Liver (tissue), 3 donors: Measurements from ENCODE around the gene PARD6G.

Experiments
- EGR1 ChIP-seq, 2 donors: IDR thresholded peaks; 2 replicates each; pipeline ENCODE4 v1.6.1; 2016 to 2018; ENCODE audit warnings: antibody characterized with exemption in 2 of 2, low read depth in 2 of 2
- FOXA1 ChIP-seq: IDR thresholded peaks from 2 replicates; pipeline ENCODE4 v1.6.1; 2016; ENCODE audit warnings: antibody characterized with exemption
- GABPA ChIP-seq, 2 donors: IDR thresholded peaks in 1 of 2; conservative IDR thresholded peaks in 1 of 2; 2 replicates each; pipeline ENCODE4 v1.6.1; 2016; ENCODE audit warnings: antibody characterized with exemption in 2 of 2, mild to moderate bottlenecking in 1 of 2, moderate library complexity in 1 of 2
- HNF4G ChIP-seq: IDR thresholded peaks from 2 replicates; pipeline ENCODE4 v1.6.1; 2016; ENCODE audit warnings: antibody characterized with exemption
- NR2F2 ChIP-seq: IDR thresholded peaks from 2 replicates; pipeline ENCODE4 v1.6.1; 2016; ENCODE audit warnings: antibody characterized with exemption
- RAD21 ChIP-seq, 2 donors: IDR thresholded peaks; 2 replicates each; pipeline ENCODE4 v1.6.1; 2016; ENCODE audit warnings: antibody characterized with exemption in 2 of 2, mild to moderate bottlenecking in 2 of 2
- SP1 ChIP-seq: IDR thresholded peaks from 2 replicates; pipeline ENCODE4 v1.6.1; 2018; ENCODE audit warnings: antibody characterized with exemption, mild to moderate bottlenecking
- TAF1 ChIP-seq: conservative IDR thresholded peaks from 2 replicates; pipeline ENCODE4 v1.6.1; 2016; ENCODE audit warnings: antibody characterized with exemption, mild to moderate bottlenecking
- YY1 ChIP-seq: IDR thresholded peaks from 2 replicates; pipeline ENCODE4 v1.6.1; 2016; ENCODE audit warnings: antibody characterized with exemption, mild to moderate bottlenecking
- TF ChIP-seq, protein P1 (sequence below): fragments of 150-350 bp; IDR thresholded peaks from 2 replicates; pipeline ENCODE4 v1.5.1; 2017; ENCODE audit warnings: improper control_type of control experiment, low read depth, low read length; ENCODE audit not compliant: missing input control
- TF ChIP-seq, protein P2 (sequence below): IDR thresholded peaks from 2 replicates; pipeline ENCODE4 v1.6.1; 2016; ENCODE audit warnings: antibody characterized with exemption
- TF ChIP-seq, protein P3 (sequence below): IDR thresholded peaks from 2 replicates; pipeline ENCODE4 v1.6.1; 2016; ENCODE audit warnings: antibody characterized with exemption, mild to moderate bottlenecking
- TF ChIP-seq, protein P4 (sequence below): IDR thresholded peaks from 2 replicates; pipeline ENCODE4 v1.6.1; 2016; ENCODE audit warnings: antibody characterized with exemption
- TF ChIP-seq, protein P5 (sequence below): IDR thresholded peaks from 2 replicates; pipeline ENCODE4 v1.6.1; 2016; ENCODE audit warnings: antibody characterized with exemption
- donor health status: healthy.
- donor health status: healthy.

DNA sequence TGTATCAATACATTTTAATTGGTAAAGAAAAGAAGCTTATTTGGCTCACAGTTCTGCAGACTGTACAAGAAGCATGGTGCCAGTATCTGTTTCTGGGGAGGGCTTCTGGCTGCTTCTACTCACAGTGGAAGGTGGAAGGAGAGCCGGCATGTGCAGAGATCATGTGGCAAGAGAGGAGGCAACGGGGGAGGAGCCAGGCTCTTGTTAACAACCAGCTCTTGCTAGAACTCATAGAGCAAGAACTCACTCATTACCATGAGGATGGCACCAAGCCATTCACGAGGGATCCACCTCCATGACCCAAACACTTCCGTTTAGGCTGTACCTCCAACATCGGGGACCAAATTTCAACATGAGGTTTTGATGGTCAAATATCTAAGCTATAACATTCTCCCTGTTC is 7.5 kb downstream of the PARD6G start:
- TF ChIP-seq, protein P1, sequence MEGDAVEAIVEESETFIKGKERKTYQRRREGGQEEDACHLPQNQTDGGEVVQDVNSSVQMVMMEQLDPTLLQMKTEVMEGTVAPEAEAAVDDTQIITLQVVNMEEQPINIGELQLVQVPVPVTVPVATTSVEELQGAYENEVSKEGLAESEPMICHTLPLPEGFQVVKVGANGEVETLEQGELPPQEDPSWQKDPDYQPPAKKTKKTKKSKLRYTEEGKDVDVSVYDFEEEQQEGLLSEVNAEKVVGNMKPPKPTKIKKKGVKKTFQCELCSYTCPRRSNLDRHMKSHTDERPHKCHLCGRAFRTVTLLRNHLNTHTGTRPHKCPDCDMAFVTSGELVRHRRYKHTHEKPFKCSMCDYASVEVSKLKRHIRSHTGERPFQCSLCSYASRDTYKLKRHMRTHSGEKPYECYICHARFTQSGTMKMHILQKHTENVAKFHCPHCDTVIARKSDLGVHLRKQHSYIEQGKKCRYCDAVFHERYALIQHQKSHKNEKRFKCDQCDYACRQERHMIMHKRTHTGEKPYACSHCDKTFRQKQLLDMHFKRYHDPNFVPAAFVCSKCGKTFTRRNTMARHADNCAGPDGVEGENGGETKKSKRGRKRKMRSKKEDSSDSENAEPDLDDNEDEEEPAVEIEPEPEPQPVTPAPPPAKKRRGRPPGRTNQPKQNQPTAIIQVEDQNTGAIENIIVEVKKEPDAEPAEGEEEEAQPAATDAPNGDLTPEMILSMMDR: no peak
- TF ChIP-seq EGR1 (IDR thresholded peaks at IDR 0.05; ENCODE audit: low read depth in 2 of 2): no peak
- no peak for TF ChIP-seq SP1
- TF ChIP-seq RAD21 (IDR thresholded peaks at IDR 0.05): no peak
- TF ChIP-seq, protein P2, sequence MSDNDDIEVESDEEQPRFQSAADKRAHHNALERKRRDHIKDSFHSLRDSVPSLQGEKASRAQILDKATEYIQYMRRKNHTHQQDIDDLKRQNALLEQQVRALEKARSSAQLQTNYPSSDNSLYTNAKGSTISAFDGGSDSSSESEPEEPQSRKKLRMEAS: no peak
- TF ChIP-seq, protein P3, sequence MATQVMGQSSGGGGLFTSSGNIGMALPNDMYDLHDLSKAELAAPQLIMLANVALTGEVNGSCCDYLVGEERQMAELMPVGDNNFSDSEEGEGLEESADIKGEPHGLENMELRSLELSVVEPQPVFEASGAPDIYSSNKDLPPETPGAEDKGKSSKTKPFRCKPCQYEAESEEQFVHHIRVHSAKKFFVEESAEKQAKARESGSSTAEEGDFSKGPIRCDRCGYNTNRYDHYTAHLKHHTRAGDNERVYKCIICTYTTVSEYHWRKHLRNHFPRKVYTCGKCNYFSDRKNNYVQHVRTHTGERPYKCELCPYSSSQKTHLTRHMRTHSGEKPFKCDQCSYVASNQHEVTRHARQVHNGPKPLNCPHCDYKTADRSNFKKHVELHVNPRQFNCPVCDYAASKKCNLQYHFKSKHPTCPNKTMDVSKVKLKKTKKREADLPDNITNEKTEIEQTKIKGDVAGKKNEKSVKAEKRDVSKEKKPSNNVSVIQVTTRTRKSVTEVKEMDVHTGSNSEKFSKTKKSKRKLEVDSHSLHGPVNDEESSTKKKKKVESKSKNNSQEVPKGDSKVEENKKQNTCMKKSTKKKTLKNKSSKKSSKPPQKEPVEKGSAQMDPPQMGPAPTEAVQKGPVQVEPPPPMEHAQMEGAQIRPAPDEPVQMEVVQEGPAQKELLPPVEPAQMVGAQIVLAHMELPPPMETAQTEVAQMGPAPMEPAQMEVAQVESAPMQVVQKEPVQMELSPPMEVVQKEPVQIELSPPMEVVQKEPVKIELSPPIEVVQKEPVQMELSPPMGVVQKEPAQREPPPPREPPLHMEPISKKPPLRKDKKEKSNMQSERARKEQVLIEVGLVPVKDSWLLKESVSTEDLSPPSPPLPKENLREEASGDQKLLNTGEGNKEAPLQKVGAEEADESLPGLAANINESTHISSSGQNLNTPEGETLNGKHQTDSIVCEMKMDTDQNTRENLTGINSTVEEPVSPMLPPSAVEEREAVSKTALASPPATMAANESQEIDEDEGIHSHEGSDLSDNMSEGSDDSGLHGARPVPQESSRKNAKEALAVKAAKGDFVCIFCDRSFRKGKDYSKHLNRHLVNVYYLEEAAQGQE: no peak
- TF ChIP-seq HNF4G: no peak
- TF ChIP-seq NR2F2: no peak
- no peak for TF ChIP-seq FOXA1
- no peak for TF ChIP-seq YY1
- no peak for TF ChIP-seq TAF1
- TF ChIP-seq GABPA (IDR thresholded peaks at IDR 0.05 in 1 of 2, conservative IDR thresholded peaks at IDR 0.05 in 1 of 2): no peak
- TF ChIP-seq, protein P4, sequence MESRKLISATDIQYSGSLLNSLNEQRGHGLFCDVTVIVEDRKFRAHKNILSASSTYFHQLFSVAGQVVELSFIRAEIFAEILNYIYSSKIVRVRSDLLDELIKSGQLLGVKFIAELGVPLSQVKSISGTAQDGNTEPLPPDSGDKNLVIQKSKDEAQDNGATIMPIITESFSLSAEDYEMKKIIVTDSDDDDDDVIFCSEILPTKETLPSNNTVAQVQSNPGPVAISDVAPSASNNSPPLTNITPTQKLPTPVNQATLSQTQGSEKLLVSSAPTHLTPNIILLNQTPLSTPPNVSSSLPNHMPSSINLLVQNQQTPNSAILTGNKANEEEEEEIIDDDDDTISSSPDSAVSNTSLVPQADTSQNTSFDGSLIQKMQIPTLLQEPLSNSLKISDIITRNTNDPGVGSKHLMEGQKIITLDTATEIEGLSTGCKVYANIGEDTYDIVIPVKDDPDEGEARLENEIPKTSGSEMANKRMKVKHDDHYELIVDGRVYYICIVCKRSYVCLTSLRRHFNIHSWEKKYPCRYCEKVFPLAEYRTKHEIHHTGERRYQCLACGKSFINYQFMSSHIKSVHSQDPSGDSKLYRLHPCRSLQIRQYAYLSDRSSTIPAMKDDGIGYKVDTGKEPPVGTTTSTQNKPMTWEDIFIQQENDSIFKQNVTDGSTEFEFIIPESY: no peak
- TF ChIP-seq, protein P5, sequence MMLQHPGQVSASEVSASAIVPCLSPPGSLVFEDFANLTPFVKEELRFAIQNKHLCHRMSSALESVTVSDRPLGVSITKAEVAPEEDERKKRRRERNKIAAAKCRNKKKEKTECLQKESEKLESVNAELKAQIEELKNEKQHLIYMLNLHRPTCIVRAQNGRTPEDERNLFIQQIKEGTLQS: no peak
